ENCODE measurements around the gene RNF168. TPM values are rescaled to one million over a fixed set of nuclear protein-coding genes. Genes with fewer than 3 reads are reported as not detected.
"Not testable (repeated sequence)": the region's sequence is repeated elsewhere in the genome, so short reads cannot be mapped to it uniquely, and the experiment has no call there.

The RNF168 gene
- total and polyA plus RNA-seq, 7 donors, result 3.6 to 30.2 (median 14.1) TPM

GRCh38 chr3:196517162-196517800 is 13.7 kb upstream of the RNF168 start:
- no peak for DNase-seq
- H3K27me3 ChIP-seq, result no peaks in the 10 kb centered on the region
- H3K4me1 ChIP-seq, result no peaks in the 10 kb centered on the region
- no peak overlapping the region for H3K27ac ChIP-seq
- no peaks in the 10 kb centered on the region for H3K36me3 ChIP-seq
- TF ChIP-seq POLR2A (IDR thresholded peaks at IDR 0.05), result no peak
- no peak for TF ChIP-seq EP300 (IDR thresholded peaks at IDR 0.05)
- TF ChIP-seq POLR2AphosphoS5 (IDR thresholded peaks at IDR 0.05), result no peak
- no peak for TF ChIP-seq CTCF (IDR thresholded peaks at IDR 0.05)
- 85 to 90% methylated on average over 2 of the region's 2 CpGs for WGBS, 2 donors
- intact Hi-C loops (cut with DNase I), result no loop called here
- H3K9me3 ChIP-seq, result peaks cover 0 to 24% (median 5%) of the 10 kb centered on the region in 4 donors
- H3K4me3 ChIP-seq, result no peak overlapping the region

GRCh38 chr3:196514913-196515621 is 11.5 kb upstream of the RNF168 start, which contains the start of gene SMCO1:
Gene SMCO1, minus strand, starts transcription at chr3:196515346. Its CDS starts 137 bp downstream, at chr3:196515209.
- Histone ChIP-seq H3K36me3 (no peaks in the 10 kb centered on the region), H3K9me3 (peaks cover 0 to 19% (median 5%) of the 10 kb centered on the region in 4 donors), H3K4me3 (no peak within 1 kb of the TSS), H3K4me1 (no peaks in the 10 kb centered on the region), H3K27ac (no peak within 1 kb of the TSS), H3K27me3 (no peaks in the 10 kb centered on the region)
- intact Hi-C loops (cut with DNase I), result no loop called here
- TF ChIP-seq EP300 (IDR thresholded peaks at IDR 0.05) (no peak), POLR2AphosphoS5 (IDR thresholded peaks at IDR 0.05) (no peak), POLR2A (IDR thresholded peaks at IDR 0.05) (no peak), CTCF (IDR thresholded peaks at IDR 0.05) (no peak)
- 92% methylated on average over 10 of the region's 10 CpGs for WGBS, 2 donors
- no peak for DNase-seq

GRCh38 chr3:196514350-196514716 is 10.8 kb upstream of the RNF168 start:
- Histone ChIP-seq H3K9me3 (peaks cover 0 to 11% (median 1%) of the 10 kb centered on the region in 4 donors), H3K36me3 (no peaks in the 10 kb centered on the region), H3K27ac (no peak overlapping the region), H3K4me3 (no peak overlapping the region), H3K27me3 (no peaks in the 10 kb centered on the region), H3K4me1 (no peaks in the 10 kb centered on the region)
- WGBS, 2 donors, result 95 to 100% methylated on average over 1 of the region's 1 CpG
- TF ChIP-seq POLR2AphosphoS5 (IDR thresholded peaks at IDR 0.05) (no peak), POLR2A (IDR thresholded peaks at IDR 0.05) (no peak), EP300 (IDR thresholded peaks at IDR 0.05) (no peak), CTCF (IDR thresholded peaks at IDR 0.05) (no peak)
- DNase-seq, result no peak
- intact Hi-C loops (cut with DNase I), result no loop called here

- H3K4me3 ChIP-seq, result no peak overlapping the region
- H3K27me3 ChIP-seq, result no peaks in the 10 kb centered on the region
- peaks cover 0 to 7% (median 0%) of the 10 kb centered on the region in 4 donors for H3K9me3 ChIP-seq
- intact Hi-C loops (cut with DNase I), result no loop called here
- H3K36me3 ChIP-seq, result no peaks in the 10 kb centered on the region
- H3K4me1 ChIP-seq, result no peaks in the 10 kb centered on the region
- no peak for DNase-seq
- H3K27ac ChIP-seq, result no peak overlapping the region
- no peak for TF ChIP-seq CTCF (IDR thresholded peaks at IDR 0.05)
- TF ChIP-seq EP300 (IDR thresholded peaks at IDR 0.05), result no peak
- no peak for TF ChIP-seq POLR2A (IDR thresholded peaks at IDR 0.05)
- no peak for TF ChIP-seq POLR2AphosphoS5 (IDR thresholded peaks at IDR 0.05)
- 89 to 90% methylated on average over 8 of the region's 8 CpGs for WGBS, 2 donors
Observed at GRCh38 chr3:196513697-196514349, 10.3 kb upstream of the RNF168 start.

- DNase-seq; H3K27me3 ChIP-seq; H3K9me3 ChIP-seq; intact Hi-C loops (cut with DNase I); H3K4me1 ChIP-seq; H3K27ac ChIP-seq; H3K4me3 ChIP-seq; H3K36me3 ChIP-seq: not testable (repeated sequence)
- 85 to 89% methylated on average over 15 of the region's 15 CpGs for WGBS, 2 donors
Observed at GRCh38 chr3:196511646-196512425, 8.3 kb upstream of the RNF168 start.

GRCh38 chr3:196511108-196511507 is 7.5 kb upstream of the RNF168 start:
- WGBS, 2 donors, result 95 to 96% methylated on average over 1 of the region's 1 CpG
- H3K4me1 ChIP-seq; H3K9me3 ChIP-seq; H3K36me3 ChIP-seq; H3K4me3 ChIP-seq; DNase-seq; intact Hi-C loops (cut with DNase I); H3K27ac ChIP-seq; H3K27me3 ChIP-seq: not testable (repeated sequence)
